C4-2B (cell line): ENCODE measurements around the gene CAPN11.

ENCODE experiments used
- ZFX ChIP-seq: fragments of 450-650 bp; IDR thresholded peaks from 2 replicates; pipeline ENCODE4 v1.6.1; 2017
- TF ChIP-seq, protein P1 (sequence below): fragments of 450-650 bp; conservative IDR thresholded peaks from 2 replicates; pipeline ENCODE4 v1.5.1; 2017; ENCODE audit warnings: mild to moderate bottlenecking

DNA sequence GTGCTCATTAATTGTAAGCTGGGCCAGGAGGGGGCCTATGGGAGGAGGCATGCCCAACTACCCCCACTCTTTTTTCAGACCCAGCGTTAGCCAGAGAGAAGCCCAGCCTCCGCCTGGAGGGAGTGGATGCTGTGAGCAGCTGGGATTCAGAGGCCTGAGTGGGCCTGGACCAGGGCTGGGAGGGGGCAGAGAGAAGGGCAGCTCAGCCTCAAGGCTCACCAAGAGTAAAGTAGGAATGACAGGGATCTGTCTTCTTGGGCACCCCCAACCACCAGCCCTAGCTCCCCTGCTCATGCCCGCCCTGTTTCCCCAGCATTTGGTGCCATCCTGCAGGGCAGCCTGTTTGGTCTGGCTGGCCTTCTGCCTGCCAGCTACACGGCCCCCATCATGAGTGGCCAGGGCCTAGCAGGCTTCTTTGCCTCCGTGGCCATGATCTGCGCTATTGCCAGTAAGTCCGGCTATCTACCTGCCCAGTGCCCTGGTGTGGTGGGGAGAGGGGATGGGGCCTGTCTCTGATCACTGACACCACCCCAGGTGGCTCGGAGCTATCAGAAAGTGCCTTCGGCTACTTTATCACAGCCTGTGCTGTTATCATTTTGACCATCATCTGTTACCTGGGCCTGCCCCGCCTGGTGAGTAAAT is 71.5 kb downstream of the CAPN11 start:
- TF ChIP-seq, protein P1, sequence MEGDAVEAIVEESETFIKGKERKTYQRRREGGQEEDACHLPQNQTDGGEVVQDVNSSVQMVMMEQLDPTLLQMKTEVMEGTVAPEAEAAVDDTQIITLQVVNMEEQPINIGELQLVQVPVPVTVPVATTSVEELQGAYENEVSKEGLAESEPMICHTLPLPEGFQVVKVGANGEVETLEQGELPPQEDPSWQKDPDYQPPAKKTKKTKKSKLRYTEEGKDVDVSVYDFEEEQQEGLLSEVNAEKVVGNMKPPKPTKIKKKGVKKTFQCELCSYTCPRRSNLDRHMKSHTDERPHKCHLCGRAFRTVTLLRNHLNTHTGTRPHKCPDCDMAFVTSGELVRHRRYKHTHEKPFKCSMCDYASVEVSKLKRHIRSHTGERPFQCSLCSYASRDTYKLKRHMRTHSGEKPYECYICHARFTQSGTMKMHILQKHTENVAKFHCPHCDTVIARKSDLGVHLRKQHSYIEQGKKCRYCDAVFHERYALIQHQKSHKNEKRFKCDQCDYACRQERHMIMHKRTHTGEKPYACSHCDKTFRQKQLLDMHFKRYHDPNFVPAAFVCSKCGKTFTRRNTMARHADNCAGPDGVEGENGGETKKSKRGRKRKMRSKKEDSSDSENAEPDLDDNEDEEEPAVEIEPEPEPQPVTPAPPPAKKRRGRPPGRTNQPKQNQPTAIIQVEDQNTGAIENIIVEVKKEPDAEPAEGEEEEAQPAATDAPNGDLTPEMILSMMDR: no peak
- no peak for TF ChIP-seq ZFX
